Lung (tissue), 12 donors: Measurements from ENCODE around the gene RASL12. TPM values are rescaled to one million over a fixed set of nuclear protein-coding genes. Genes with fewer than 3 reads are reported as not detected.

Experiments used
- ATAC-seq: fragments of 200-7000 bp; cut with Tn5 transposase; one replicate; pipeline ENCODE4 v1.9.1; 2020; ENCODE audit warnings: moderate number of reproducible peaks; ENCODE audit not compliant: insufficient read depth, low FRiP score
- DNase-seq, 3 donors: peaks; one replicate each; pipeline ENCODE4 v3.0.0-alpha.2; 2013 to 2017
- H3K27ac ChIP-seq, 2 donors: one replicate each; pipeline ENCODE4 v1.5.1; 2013; ENCODE audit warnings: mild to moderate bottlenecking in 2 of 2, moderate library complexity in 2 of 2, control low read depth in 1 of 2, inconsistent platforms in 1 of 2, low read depth in 1 of 2, low read length in 1 of 2
- H3K27me3 ChIP-seq, 3 donors: one replicate each; pipeline ENCODE4 v1.5.1; 2013; ENCODE audit warnings: low read length in 2 of 3; ENCODE audit not compliant: control insufficient read depth in 3 of 3, insufficient read depth in 3 of 3
- H3K36me3 ChIP-seq, 4 donors: one replicate each; pipeline ENCODE4 v1.5.1; 2013; ENCODE audit warnings: low read length in 4 of 4, mild to moderate bottlenecking in 1 of 4, moderate library complexity in 1 of 4; ENCODE audit not compliant: control insufficient read depth in 4 of 4, insufficient read depth in 4 of 4
- H3K4me1 ChIP-seq, 5 donors: one replicate each; pipeline ENCODE4 v1.5.1; 2013; ENCODE audit warnings: low read length in 5 of 5, mild to moderate bottlenecking in 2 of 5, moderate library complexity in 1 of 5; ENCODE audit not compliant: control insufficient read depth in 5 of 5, insufficient read depth in 5 of 5
- H3K4me3 ChIP-seq: one replicate; pipeline ENCODE4 v1.5.1; 2013; ENCODE audit warnings: mild to moderate bottlenecking, control low read depth, moderate library complexity
- H3K9ac ChIP-seq, 2 donors: one replicate each; pipeline ENCODE4 v1.5.1; 2013; ENCODE audit warnings: low read length in 2 of 2, control low read depth in 1 of 2; ENCODE audit not compliant: insufficient read depth in 1 of 2
- H3K9me3 ChIP-seq, 4 donors: one replicate each; pipeline ENCODE4 v1.5.1; 2013; ENCODE audit warnings: low read length in 3 of 4, mild to moderate bottlenecking in 1 of 4, moderate library complexity in 1 of 4; ENCODE audit not compliant: control insufficient read depth in 4 of 4, insufficient read depth in 3 of 4
- WGBS, 2 donors: extraction: QIAGEN DNeasy Blood & Tissue Kit; methylation state at CpG; one replicate each; pipeline ENCODE4 v1.1.7; 2013; 5-methylcytosine and 5-hydroxymethylcytosine counted together
- polyA plus RNA-seq, 2 donors: library from polyadenylated mRNA; stranded (reverse); fragments of 200-250 nt; gene quantifications; one replicate each; pipeline ENCODE4 v1.2.1, GENCODE V29; 2013
- total RNA-seq, 2 donors: library from RNA; depleted of rRNA in 1 of 2; stranded (reverse); fragments of >200 nt in 1 of 2; gene quantifications; one replicate each; pipeline ENCODE4 v1.2.1, GENCODE V29; 2014 to 2021
- TF ChIP-seq, protein P1 (sequence below): IDR thresholded peaks from 2 replicates; pipeline ENCODE4 v1.5.1; 2012; ENCODE audit warnings: mild to moderate bottlenecking; ENCODE audit errors: control extremely low read depth, extremely low read depth
- donor health status: control.
- donor health status: control.
- donor health status: Bipolar disorder and iron deficiency.
- donor health status: healthy.
- donor health status: DM: yes; HTN: yes; CAD: no.

The RASL12 gene
- total and polyA plus RNA-seq, 4 donors: 13.8 to 75.7 (median 23.2) TPM

DNA sequence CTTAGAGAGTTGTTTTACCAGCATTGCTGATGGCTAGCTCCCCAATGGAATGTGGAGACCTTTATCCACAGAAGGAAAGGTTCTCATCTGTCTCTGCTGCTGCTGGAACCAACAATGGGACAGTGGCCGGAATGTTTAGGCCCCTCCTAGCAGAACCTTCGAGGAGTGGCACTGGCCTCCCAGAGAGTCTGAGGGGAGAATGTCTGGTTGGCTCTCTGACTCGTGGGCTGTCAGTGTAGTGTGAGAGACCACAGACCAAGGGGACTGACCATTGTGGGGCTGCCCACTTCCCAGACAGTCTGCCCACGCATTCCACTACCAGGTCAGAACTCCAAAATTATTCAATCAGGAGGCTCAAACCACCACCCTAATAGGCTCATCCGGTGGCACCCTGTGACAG is 5.1 kb downstream of the RASL12 start:
- Histone ChIP-seq H3K36me3 (peaks cover 0 to 71% (median 30%) of the 10 kb centered on the region in 4 donors), H3K27me3 (no peaks in the 10 kb centered on the region), H3K9me3 (no peaks in the 10 kb centered on the region), H3K4me3 (no peak overlapping the region), H3K27ac (no peak overlapping the region), H3K9ac (peak overlapping the region in 1 of 2 donors; percentile 40), H3K4me1 (peaks cover 0 to 68% (median 13%) of the 10 kb centered on the region in 5 donors)
- no peak for DNase-seq
- TF ChIP-seq, protein P1, sequence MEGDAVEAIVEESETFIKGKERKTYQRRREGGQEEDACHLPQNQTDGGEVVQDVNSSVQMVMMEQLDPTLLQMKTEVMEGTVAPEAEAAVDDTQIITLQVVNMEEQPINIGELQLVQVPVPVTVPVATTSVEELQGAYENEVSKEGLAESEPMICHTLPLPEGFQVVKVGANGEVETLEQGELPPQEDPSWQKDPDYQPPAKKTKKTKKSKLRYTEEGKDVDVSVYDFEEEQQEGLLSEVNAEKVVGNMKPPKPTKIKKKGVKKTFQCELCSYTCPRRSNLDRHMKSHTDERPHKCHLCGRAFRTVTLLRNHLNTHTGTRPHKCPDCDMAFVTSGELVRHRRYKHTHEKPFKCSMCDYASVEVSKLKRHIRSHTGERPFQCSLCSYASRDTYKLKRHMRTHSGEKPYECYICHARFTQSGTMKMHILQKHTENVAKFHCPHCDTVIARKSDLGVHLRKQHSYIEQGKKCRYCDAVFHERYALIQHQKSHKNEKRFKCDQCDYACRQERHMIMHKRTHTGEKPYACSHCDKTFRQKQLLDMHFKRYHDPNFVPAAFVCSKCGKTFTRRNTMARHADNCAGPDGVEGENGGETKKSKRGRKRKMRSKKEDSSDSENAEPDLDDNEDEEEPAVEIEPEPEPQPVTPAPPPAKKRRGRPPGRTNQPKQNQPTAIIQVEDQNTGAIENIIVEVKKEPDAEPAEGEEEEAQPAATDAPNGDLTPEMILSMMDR: no peak
- ATAC-seq: no peak
- 75 to 76% methylated on average over 5 of the region's 5 CpGs for WGBS, 2 donors

GRCh38 chr15:65062061-65062460 is 5.7 kb downstream of the RASL12 start:
- Histone ChIP-seq H3K9ac (no peak overlapping the region), H3K4me1 (peaks cover 0 to 74% (median 13%) of the 10 kb centered on the region in 5 donors), H3K27me3 (no peaks in the 10 kb centered on the region), H3K9me3 (no peaks in the 10 kb centered on the region), H3K4me3 (no peak overlapping the region), H3K36me3 (peaks cover 0 to 72% (median 33%) of the 10 kb centered on the region in 4 donors), H3K27ac (peak overlapping the region in 1 of 2 donors; percentile 33)
- ATAC-seq: no peak
- DNase-seq: no peak
- TF ChIP-seq, protein P1: no peak
- 75 to 84% methylated on average over 5 of the region's 5 CpGs for WGBS, 2 donors

DNA sequence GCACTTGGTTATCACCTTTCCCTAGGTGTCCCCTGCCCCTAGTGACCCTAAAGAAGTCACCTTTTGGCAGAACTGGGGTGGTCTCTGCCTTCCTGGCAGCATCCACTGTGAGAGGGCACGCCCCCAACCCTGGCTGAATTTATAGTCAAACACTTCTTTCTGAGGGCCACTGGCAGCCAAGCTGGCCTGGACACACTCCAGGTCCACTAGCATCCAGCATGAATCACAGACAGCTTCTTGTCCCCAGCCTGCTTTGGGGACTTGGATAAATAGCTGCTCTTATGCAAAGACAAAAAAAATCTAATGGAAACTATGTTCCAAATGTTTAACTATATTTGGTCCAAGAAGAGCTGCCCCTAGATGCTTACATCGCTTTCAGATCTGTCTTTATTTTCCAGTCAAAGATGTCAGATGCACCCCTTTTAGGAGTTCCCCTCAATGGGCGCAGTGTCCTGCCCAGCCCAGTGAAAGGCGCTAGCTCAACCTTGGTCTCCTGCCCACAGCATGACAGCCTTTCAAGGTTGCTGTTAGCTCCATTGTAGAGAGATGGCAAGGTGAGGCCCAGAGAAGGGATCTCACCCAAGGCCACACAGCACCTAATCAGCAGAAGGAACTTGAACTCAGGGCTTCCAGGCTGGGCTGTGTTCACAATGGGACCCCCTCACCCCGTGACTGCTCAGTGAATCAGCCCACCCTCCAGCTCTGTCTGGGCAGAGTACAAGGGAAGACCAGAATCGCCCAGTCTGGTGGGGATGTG is 7.0 kb downstream of the RASL12 start:
- ATAC-seq (no peak), DNase-seq (peak; percentile 58 to 80 (median 70))
- Histone ChIP-seq H3K4me1 (peaks cover 0 to 79% (median 13%) of the 10 kb centered on the region in 5 donors), H3K9me3 (no peaks in the 10 kb centered on the region), H3K9ac (peak overlapping the region in 1 of 2 donors; percentile 42), H3K27ac (peak overlapping the region; percentile 21 to 62), H3K36me3 (peaks cover 0 to 83% (median 37%) of the 10 kb centered on the region in 4 donors), H3K27me3 (no peaks in the 10 kb centered on the region), H3K4me3 (no peak overlapping the region)
- 72 to 83% methylated on average over 6 of the region's 6 CpGs for WGBS, 2 donors
- TF ChIP-seq, protein P1: no peak
